Measurements from ENCODE around the gene MCIDAS. TPM values are rescaled to one million over a fixed set of nuclear protein-coding genes. Genes with fewer than 3 reads are reported as not detected.

MCIDAS gene
- total and polyA plus RNA-seq, 4 donors = not detected

- H3K9me3 ChIP-seq (ENCODE audit: control insufficient read depth in 4 of 4, low read length in 3 of 4) = no peaks in the 10 kb centered on the region
- no peaks in the 10 kb centered on the region for H3K36me3 ChIP-seq (ENCODE audit: control insufficient read depth in 4 of 4, insufficient read depth in 3 of 4, low read depth in 1 of 4, low read length in 3 of 4)
- WGBS = 86% methylated on average over 2 of the region's 2 CpGs
- no peak for DNase-seq (ENCODE audit: low spot score)
- H3K27ac ChIP-seq (ENCODE audit: low read depth in 1 of 2, low read length in 2 of 2) = no peak overlapping the region
- peaks cover 0 to 5% (median 1%) of the 10 kb centered on the region in 4 donors for H3K27me3 ChIP-seq (ENCODE audit: control insufficient read depth in 4 of 4, insufficient read depth in 4 of 4, low read length in 3 of 4)
- H3K9ac ChIP-seq (ENCODE audit: low read depth in 1 of 2, low read length in 2 of 2) = no peak overlapping the region
- peaks cover 0 to 4% (median 0%) of the 10 kb centered on the region in 4 donors for H3K4me1 ChIP-seq (ENCODE audit: control insufficient read depth in 4 of 4, insufficient read depth in 4 of 4, low read length in 3 of 4)
- no peak overlapping the region for H3K4me3 ChIP-seq (ENCODE audit: low read depth in 1 of 3, low read length in 3 of 3)
- TF ChIP-seq EGR1 (IDR thresholded peaks at IDR 0.05; ENCODE audit: low read depth in 2 of 2) = no peak
- TF ChIP-seq HNF4A (conservative IDR thresholded peaks at IDR 0.05) = no peak
- TF ChIP-seq JUND (IDR thresholded peaks at IDR 0.05) = no peak
- TF ChIP-seq FOXA2 (IDR thresholded peaks at IDR 0.05) = no peak
- no peak for TF ChIP-seq RXRA (IDR thresholded peaks at IDR 0.05)
- TF ChIP-seq REST (IDR thresholded peaks at IDR 0.05) = no peak
- TF ChIP-seq CTCF (IDR thresholded peaks at IDR 0.05; ENCODE audit: low read depth, low read length, missing input control) = no peak
- TF ChIP-seq FOXA1 (IDR thresholded peaks at IDR 0.05) = no peak
- TF ChIP-seq NR2F2 (IDR thresholded peaks at IDR 0.05) = no peak
- TF ChIP-seq RAD21 (IDR thresholded peaks at IDR 0.05) = no peak
- no peak for TF ChIP-seq SP1 (IDR thresholded peaks at IDR 0.05)
- no peak for TF ChIP-seq HNF4G (IDR thresholded peaks at IDR 0.05)
- no peak for TF ChIP-seq YY1 (IDR thresholded peaks at IDR 0.05)
- TF ChIP-seq GABPA (IDR thresholded peaks at IDR 0.05 in 1 of 2, conservative IDR thresholded peaks at IDR 0.05 in 1 of 2) = no peak
These were observed 36.0 kb downstream of the MCIDAS start for GRCh38 chr5:55191165-55191564.

GRCh38 chr5:55188656-55189540, 38.2 kb downstream of the MCIDAS start:
- H3K27me3 ChIP-seq (ENCODE audit: control insufficient read depth in 4 of 4, insufficient read depth in 4 of 4, low read length in 3 of 4) = peaks cover 0 to 5% (median 1%) of the 10 kb centered on the region in 4 donors
- H3K9ac ChIP-seq (ENCODE audit: low read depth in 1 of 2, low read length in 2 of 2) = no peak overlapping the region
- DNase-seq (ENCODE audit: low spot score) = no peak
- H3K4me1 ChIP-seq (ENCODE audit: control insufficient read depth in 4 of 4, insufficient read depth in 4 of 4, low read length in 3 of 4) = peaks cover 0 to 4% (median 0%) of the 10 kb centered on the region in 4 donors
- H3K27ac ChIP-seq (ENCODE audit: low read depth in 1 of 2, low read length in 2 of 2) = no peak overlapping the region
- no peaks in the 10 kb centered on the region for H3K9me3 ChIP-seq (ENCODE audit: control insufficient read depth in 4 of 4, low read length in 3 of 4)
- no peaks in the 10 kb centered on the region for H3K36me3 ChIP-seq (ENCODE audit: control insufficient read depth in 4 of 4, insufficient read depth in 3 of 4, low read depth in 1 of 4, low read length in 3 of 4)
- 45% methylated on average over 6 of the region's 6 CpGs for WGBS
- H3K4me3 ChIP-seq (ENCODE audit: low read depth in 1 of 3, low read length in 3 of 3) = no peak overlapping the region
- TF ChIP-seq TAF1 (conservative IDR thresholded peaks at IDR 0.05) = no peak
- no peak for TF ChIP-seq SP1 (IDR thresholded peaks at IDR 0.05)
- no peak for TF ChIP-seq FOXA2 (IDR thresholded peaks at IDR 0.05)
- TF ChIP-seq MAX (IDR thresholded peaks at IDR 0.05) = no peak
- TF ChIP-seq FOXA1 (IDR thresholded peaks at IDR 0.05) = no peak
- no peak for TF ChIP-seq NR2F2 (IDR thresholded peaks at IDR 0.05)
- no peak for TF ChIP-seq CTCF (IDR thresholded peaks at IDR 0.05; ENCODE audit: low read depth, low read length, missing input control)
- no peak for TF ChIP-seq REST (IDR thresholded peaks at IDR 0.05)
- TF ChIP-seq ATF3 (IDR thresholded peaks at IDR 0.05) = no peak
- no peak for TF ChIP-seq HNF4A (conservative IDR thresholded peaks at IDR 0.05)
- no peak for TF ChIP-seq EGR1 (IDR thresholded peaks at IDR 0.05; ENCODE audit: low read depth in 2 of 2)
- no peak for TF ChIP-seq JUND (IDR thresholded peaks at IDR 0.05)

Data from liver (tissue), 9 donors.